ENCODE data around the gene FILIP1L.

FILIP1L gene

DNA sequence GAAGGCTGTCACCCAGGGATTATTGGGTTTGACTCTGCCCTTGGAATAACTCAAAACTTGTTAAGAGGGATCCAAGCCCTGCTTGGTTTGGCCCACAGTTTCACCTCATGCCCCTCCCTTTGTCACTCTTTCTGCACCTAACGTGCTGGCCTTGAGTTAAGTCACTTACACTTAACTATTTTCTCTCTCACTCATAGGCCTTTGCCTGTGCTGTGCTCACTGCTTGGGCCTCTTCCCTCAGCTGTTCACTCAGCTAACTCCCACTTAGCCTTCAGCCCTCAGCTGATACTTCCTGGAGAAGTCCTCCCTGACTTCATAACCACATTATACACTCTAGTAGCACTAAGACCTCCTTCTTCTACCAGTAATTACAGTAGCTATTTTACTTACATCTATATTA, 163.4 kb downstream of the FILIP1L start:
- DNase-seq (ENCODE audit: low read depth), result no peak

GRCh38 chr3:99949956-99950670, 164.2 kb downstream of the FILIP1L start:
- DNase-seq (ENCODE audit: low read depth), result no peak

DNA sequence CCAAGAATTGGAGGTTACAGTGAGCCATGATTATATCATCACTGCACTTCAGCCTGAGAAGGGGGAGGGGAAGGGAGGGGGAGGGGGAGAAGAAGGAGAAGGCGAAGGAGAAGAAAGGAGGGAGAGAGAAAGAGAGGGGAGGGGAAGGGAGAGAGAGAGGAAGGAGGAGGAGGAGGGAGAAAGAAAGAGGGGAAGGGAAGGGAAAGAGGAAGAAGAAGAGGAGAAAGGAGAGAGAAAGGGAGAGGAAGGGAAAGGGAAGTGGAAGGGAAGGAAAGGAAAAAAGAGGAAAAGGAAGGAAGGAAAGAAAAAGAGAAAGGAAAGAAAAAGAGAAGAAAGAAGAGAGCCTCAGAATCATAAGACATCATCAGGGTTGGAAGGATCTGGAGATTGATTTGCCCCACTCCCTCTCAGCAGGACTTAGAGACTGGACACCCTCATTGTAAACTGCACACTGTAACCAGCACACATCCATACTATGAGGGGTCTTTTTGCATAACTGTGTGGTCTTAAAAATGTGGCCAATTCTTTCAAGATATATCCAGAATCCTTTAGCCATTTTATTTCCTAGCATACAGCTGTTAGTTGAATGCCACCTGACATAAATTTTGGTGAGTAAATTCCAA, 165.7 kb downstream of the FILIP1L start:
- no peak for DNase-seq (ENCODE audit: low read depth)

- no peak for DNase-seq (ENCODE audit: low read depth)
Measured at GRCh38 chr3:99947356-99947755, 166.9 kb downstream of the FILIP1L start.

- no peak for DNase-seq (ENCODE audit: low read depth)
Measured at GRCh38 chr3:99945328-99945995, 168.8 kb downstream of the FILIP1L start.

- no peak for DNase-seq (ENCODE audit: low read depth)
Measured at GRCh38 chr3:99943931-99944761, 170.2 kb downstream of the FILIP1L start.

GRCh38 chr3:99941211-99941610, 173.1 kb downstream of the FILIP1L start:
- DNase-seq (ENCODE audit: low read depth), result no peak

DNA sequence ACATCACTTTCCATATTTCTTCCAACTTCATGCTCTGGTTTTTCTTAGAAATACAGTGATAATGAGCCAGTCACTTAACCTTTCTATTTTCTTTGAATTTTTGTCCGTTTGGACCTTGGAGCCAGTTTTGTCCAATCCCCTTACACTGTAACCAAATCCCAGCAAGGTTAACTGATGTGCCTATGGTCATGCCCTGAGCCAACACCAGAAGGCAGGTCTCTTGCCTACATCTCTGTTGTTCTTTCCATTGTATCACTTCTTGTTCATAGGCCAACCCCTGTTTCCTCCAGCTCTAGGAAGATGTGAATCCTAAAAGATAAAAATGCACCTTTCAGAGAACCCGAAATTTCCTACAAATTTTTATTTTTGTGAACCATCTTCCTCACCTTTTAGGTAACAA, 174.0 kb downstream of the FILIP1L start:
- no peak for DNase-seq (ENCODE audit: low read depth)

DNA sequence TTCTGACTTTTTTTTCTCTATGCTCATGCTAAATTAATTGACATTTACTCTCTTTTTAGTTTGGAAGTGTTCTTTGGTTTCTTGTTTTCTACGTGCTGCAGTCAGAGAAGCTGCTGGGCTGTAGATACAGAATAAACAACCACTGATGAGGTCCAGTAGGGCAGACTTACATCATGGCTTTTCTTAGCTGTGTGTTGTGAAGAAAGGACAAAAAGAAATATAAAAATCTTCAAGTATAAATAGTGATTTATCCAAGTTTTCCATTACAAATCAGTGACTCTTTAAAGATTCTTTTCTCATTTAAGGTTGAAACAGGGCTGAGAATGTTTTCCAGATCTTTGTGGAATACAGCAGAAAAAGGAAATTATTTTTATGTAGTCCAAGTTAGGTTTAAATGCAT, 174.4 kb downstream of the FILIP1L start:
- DNase-seq (ENCODE audit: low read depth), result no peak

- DNase-seq (ENCODE audit: low read depth), result peak; percentile 24
Measured at GRCh38 chr3:99938270-99938911, 175.9 kb downstream of the FILIP1L start.

GRCh38 chr3:99934975-99935797, 179.1 kb downstream of the FILIP1L start:
- DNase-seq (ENCODE audit: low read depth), result no peak

GRCh38 chr3:99933971-99934750, 180.1 kb downstream of the FILIP1L start:
- no peak for DNase-seq (ENCODE audit: low read depth)

- DNase-seq (ENCODE audit: low read depth), result no peak
Measured at GRCh38 chr3:99931059-99931458, 183.2 kb downstream of the FILIP1L start.

DNA sequence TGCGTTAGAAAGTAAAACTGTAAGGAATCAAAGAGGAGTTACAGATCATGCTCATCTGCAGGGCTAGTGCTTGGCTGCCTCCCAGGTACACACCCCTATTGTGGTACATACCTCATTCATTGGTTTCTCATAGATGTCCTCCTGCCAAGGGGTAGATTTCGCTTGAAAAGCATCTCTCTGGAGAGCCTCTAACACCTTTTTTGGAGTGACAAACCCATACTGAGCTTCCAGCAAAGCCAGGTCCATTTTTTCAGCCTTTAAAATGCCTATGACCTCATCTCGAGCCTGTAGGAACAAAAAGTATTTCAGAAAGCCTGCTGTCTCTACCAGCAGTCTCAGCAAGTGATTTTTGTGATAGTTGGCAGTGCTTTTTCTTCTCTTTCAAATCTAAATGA, 184.6 kb downstream of the FILIP1L start:
- DNase-seq (ENCODE audit: low read depth), result peak; percentile 13

DNA sequence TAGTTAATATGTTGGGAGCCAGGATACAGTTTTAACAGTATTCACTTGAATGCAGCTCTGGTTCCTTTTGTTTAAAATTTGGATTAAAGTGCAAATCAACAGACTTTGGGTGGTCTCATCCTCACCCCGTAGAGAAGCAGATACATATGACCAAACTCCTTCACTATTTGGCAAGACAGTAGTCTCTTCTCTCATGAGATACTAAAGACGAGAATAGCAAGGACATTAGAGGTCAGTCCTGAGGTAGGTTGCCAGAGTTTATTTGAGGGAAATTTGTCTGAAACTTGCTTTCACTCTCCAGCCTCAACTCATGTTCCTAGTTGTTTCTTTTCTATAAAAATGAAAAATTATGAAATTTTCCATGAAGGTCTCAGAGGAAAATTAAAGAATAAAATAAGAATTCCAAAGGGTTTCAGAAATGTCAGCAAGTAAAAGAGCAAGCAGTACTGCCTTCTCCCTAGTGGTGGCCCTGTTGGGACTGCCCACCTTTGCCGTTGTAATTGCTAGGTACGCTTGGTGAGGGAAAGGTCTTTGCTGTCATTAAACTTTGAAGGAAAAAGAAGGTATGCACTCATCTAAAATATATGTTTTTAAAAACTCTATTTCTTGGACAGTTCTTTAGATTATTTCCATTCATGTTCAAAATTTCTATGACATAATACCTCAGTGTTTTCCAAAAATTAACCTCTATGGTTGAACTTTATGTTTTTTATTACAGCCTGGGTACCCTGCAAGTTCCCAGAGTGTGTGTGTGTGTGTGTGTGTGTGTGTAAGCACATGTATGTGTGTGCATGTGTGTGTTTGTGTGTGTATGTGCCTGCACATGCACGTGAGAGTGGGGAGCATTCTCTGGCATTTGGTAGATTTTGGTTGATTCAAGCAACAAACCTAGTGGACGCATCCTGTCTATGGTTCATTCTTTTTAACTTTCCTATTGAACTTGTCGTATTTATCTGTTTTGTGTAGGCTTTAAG, 185.2 kb downstream of the FILIP1L start:
- DNase-seq (ENCODE audit: low read depth), result no peak

- DNase-seq (ENCODE audit: low read depth), result no peak
Measured at GRCh38 chr3:99927671-99928457, 186.4 kb downstream of the FILIP1L start.

DNA sequence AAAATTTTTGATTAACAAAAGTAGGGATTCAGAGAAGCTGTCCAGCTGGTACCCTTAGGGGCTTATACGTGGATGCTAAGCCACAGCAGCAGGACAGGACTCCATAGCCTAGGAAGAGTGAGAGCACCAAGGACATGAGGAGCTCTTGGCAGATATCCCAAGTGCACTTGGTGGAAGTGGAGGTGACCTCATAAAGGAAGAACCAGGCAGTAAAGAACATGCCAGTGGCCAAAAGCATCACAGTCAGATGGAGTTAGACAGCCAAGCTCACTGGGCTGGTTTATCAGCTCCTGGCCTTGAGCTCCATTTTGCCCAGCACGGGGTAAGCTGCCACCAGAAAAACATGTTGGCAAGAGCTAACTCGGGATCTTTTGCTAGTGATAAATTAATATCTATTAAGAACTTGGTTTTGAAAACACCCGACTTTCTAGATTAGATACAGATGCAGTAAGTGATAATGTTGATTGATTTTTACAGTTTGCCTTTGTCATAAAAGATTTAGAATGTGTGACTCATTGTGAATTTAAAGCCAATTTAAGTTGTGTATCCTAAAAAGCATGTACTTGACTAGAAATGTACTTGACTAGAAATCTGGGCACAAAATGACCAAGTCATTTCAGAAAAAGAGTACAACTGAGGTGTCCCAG, 188.6 kb downstream of the FILIP1L start:
- DNase-seq (ENCODE audit: low read depth), result peak; percentile 84

- no peak for DNase-seq (ENCODE audit: low read depth)
Measured at GRCh38 chr3:99923873-99924272, 190.4 kb downstream of the FILIP1L start.
